ENCODE data around the gene GALNT5. TPM values are rescaled to one million over a fixed set of nuclear protein-coding genes. Genes with fewer than 3 reads are reported as not detected.

The GALNT5 gene
- total and polyA plus RNA-seq, 7 donors, result under 0.01 to 9.4 (median 2.4) TPM; not detected in 1

DNA sequence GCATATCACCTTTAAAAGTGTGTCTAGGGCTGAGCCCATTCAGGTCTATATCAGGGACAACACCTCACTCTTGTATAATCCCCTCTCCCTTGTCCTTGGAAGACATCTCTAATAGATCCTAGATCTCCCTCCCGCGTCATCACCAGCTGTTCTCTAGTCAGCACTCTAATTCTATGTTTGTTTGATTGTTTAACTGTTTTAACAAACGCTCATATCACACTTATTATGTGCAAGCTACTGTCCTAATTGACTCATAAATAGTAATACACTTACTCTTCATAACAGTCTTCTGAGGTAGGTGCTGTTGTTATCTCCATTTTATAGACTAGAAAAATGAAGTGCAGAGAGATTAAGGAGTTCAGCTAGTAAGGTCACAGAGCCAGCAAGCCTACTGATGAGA, 69.7 kb downstream of the GALNT5 start:
- H3K36me3 ChIP-seq, result no peaks in the 10 kb centered on the region
- H3K27me3 ChIP-seq, result no peaks in the 10 kb centered on the region
- no peak for DNase-seq
- H3K27ac ChIP-seq, result no peak overlapping the region
- H3K4me3 ChIP-seq, result no peak overlapping the region
- no peaks in the 10 kb centered on the region for H3K9me3 ChIP-seq
- peaks cover 0 to 12% (median 0%) of the 10 kb centered on the region in 4 donors for H3K4me1 ChIP-seq
- TF ChIP-seq POLR2A (IDR thresholded peaks at IDR 0.05) (no peak), POLR2AphosphoS5 (IDR thresholded peaks at IDR 0.05) (no peak), EP300 (IDR thresholded peaks at IDR 0.05) (no peak)
- TF ChIP-seq, protein P1, sequence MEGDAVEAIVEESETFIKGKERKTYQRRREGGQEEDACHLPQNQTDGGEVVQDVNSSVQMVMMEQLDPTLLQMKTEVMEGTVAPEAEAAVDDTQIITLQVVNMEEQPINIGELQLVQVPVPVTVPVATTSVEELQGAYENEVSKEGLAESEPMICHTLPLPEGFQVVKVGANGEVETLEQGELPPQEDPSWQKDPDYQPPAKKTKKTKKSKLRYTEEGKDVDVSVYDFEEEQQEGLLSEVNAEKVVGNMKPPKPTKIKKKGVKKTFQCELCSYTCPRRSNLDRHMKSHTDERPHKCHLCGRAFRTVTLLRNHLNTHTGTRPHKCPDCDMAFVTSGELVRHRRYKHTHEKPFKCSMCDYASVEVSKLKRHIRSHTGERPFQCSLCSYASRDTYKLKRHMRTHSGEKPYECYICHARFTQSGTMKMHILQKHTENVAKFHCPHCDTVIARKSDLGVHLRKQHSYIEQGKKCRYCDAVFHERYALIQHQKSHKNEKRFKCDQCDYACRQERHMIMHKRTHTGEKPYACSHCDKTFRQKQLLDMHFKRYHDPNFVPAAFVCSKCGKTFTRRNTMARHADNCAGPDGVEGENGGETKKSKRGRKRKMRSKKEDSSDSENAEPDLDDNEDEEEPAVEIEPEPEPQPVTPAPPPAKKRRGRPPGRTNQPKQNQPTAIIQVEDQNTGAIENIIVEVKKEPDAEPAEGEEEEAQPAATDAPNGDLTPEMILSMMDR (IDR thresholded peaks at IDR 0.05), result no peak
- WGBS, 2 donors, result 66 to 76% methylated on average over 3 of the region's 3 CpGs
- intact Hi-C loops (cut with DNase I), result no loop called here

DNA sequence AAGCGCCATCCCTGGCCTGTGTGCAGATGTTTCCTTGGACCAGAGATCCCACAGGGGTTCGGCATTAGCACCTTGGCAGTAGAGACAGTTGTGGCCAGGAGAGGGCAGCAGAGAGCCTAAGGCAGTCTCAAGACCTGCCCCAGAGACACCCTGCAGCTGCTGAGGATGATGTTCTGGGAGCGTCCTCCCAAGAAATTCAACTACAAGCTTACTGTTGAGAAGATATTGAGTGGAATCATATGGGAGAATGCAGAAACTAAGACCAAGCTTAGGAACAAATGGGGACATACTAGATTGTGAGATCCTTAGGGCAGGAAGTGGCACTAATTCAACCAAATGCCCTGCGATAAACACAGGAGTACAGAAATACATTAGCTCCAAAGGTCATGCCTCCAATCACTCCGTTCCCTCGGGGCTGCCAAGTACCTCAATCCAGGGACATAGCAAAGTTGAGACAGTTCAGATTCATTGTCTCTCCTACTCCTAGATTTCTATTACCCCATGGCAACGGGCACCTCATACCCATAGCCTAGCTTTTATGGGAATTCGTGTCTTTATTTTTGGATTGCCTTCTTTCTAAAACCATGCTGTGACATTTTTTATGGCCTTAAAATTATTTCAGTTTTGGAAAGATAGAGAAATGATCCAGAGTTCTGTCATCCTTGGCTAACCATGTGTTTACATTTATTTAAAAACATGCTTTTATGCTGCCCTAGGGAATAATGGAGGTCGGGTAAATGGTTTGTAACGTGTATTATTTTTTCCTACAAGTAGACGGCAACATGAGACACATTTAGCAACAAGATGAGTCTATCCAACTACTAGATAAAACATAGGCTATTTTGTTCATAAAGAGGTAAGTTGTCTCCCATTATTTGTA, 70.4 kb downstream of the GALNT5 start:
- no peaks in the 10 kb centered on the region for H3K9me3 ChIP-seq
- intact Hi-C loops (cut with DNase I), result no loop called here
- TF ChIP-seq, protein P1 (IDR thresholded peaks at IDR 0.05), result peak; percentile 27 to 85 (median 55)
- TF ChIP-seq POLR2A (IDR thresholded peaks at IDR 0.05), result no peak
- H3K36me3 ChIP-seq, result no peaks in the 10 kb centered on the region
- peak; percentile 87 for DNase-seq
- no peak overlapping the region for H3K4me3 ChIP-seq
- WGBS, 2 donors, result 24 to 37% methylated on average over 11 of the region's 11 CpGs
- H3K4me1 ChIP-seq, result peaks cover 0 to 12% (median 0%) of the 10 kb centered on the region in 4 donors
- no peaks in the 10 kb centered on the region for H3K27me3 ChIP-seq
- H3K27ac ChIP-seq, result no peak overlapping the region

DNA sequence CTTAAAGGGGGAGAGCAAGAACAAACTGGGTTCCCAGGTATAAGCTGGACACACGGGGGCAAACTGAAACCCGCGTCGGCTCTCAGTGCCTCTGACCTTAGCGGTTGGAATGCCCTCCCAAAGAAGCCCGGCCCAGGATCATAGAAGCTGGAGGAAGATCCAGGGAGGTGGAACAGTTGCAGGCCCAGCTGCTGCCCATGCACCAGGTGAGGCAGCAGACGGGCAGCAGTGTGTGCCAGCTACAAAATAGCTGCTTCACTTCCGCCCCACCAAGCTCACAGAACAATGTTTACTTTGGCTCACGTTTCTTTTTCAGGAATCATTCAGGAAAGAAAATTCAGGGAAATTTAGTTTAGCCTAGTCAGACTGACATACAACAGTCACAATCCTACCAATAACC, 72.0 kb downstream of the GALNT5 start:
- H3K27ac ChIP-seq, result no peak overlapping the region
- intact Hi-C loops (cut with DNase I), result no loop called here
- peaks cover 0 to 12% (median 0%) of the 10 kb centered on the region in 4 donors for H3K4me1 ChIP-seq
- no peak for TF ChIP-seq POLR2AphosphoS5 (IDR thresholded peaks at IDR 0.05)
- TF ChIP-seq POLR2A (IDR thresholded peaks at IDR 0.05), result no peak
- TF ChIP-seq, protein P1 (IDR thresholded peaks at IDR 0.05), result no peak
- no peak overlapping the region for H3K4me3 ChIP-seq
- WGBS, 2 donors, result 13 to 67% methylated on average over 9 of the region's 9 CpGs
- DNase-seq, result no peak
- H3K27me3 ChIP-seq, result no peaks in the 10 kb centered on the region
- H3K36me3 ChIP-seq, result no peaks in the 10 kb centered on the region
- H3K9me3 ChIP-seq, result no peaks in the 10 kb centered on the region

DNA sequence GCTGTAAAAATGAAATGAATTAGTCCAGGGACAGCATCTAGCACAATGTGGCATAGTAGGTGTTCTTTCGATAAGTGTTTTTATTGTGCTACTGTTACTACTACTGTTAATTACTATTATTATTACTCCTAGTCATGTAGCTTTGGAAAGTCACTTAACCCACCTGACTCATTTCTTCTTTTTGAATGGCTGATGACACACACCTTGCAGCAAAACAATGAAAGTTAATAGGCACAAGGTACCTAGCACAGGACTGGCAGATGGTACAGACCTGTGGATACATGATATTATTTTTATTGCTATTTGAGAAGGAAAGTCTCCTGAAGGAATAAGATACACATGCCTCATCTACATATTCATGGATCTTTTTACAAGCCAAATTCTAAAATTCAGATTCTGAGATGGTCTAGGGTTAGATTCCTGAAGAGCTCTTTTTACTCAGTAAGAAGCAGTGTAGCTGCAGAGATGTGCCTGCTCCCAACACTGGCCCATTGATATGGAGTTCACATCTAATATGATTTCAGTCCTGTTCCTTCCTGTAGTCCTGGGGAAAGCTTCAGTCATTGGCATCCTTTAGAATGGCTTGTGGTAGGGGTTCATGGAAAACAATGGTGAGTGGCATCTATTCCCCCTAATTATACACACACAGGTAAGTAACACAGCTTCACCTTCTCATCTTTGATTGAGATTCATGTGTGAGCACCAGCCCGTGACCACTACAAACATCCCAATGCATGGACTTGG, 76.0 kb downstream of the GALNT5 start:
- Histone ChIP-seq H3K36me3 (no peaks in the 10 kb centered on the region), H3K4me3 (no peak overlapping the region), H3K9me3 (no peaks in the 10 kb centered on the region), H3K4me1 (no peaks in the 10 kb centered on the region), H3K27me3 (no peaks in the 10 kb centered on the region), H3K27ac (no peak overlapping the region)
- 95 to 97% methylated on average over 2 of the region's 2 CpGs for WGBS, 2 donors
- TF ChIP-seq EP300 (IDR thresholded peaks at IDR 0.05) (no peak), POLR2A (IDR thresholded peaks at IDR 0.05) (no peak), POLR2AphosphoS5 (IDR thresholded peaks at IDR 0.05) (no peak)
- TF ChIP-seq, protein P1 (IDR thresholded peaks at IDR 0.05), result no peak
- intact Hi-C loops (cut with DNase I), result no loop called here
- DNase-seq, result no peak

All from sigmoid colon (tissue), 7 donors.